GM19043 (cell line): ENCODE data around the gene CENPP.

Experiments used
- ATAC-seq: cut with Tn5 transposase; IDR thresholded peaks from one replicate; pipeline ENCODE4 v1.9.1; 2021; ENCODE audit warnings: low read depth; ENCODE audit not compliant: unreplicated experiment

Gene CENPP

GRCh38 chr9:92325269-92325990 lies at the start of gene CENPP, which contains the start of gene NOL8:
Gene CENPP, plus strand, starts transcription at chr9:92325953.
Gene NOL8, minus strand, starts transcription at chr9:92325350. Its CDS starts 1,189 bp downstream, at chr9:92324161.
- peak; percentile 86 for ATAC-seq

- no peak for ATAC-seq
These were observed 49.3 kb upstream of the CENPP start for GRCh38 chr9:92276331-92277032.

- no peak for ATAC-seq
These were observed 47.6 kb upstream of the CENPP start for GRCh38 chr9:92278110-92278509.

GRCh38 chr9:92279302-92279701 lies 46.5 kb upstream of the CENPP start:
- no peak for ATAC-seq

GRCh38 chr9:92289708-92290390 lies 35.9 kb upstream of the CENPP start:
- no peak for ATAC-seq

GRCh38 chr9:92290785-92291429 lies 34.8 kb upstream of the CENPP start:
- ATAC-seq: no peak

GRCh38 chr9:92291577-92291976 lies 34.2 kb upstream of the CENPP start:
- ATAC-seq: no peak

GRCh38 chr9:92292338-92293074 lies 33.2 kb upstream of the CENPP start:
- ATAC-seq: no peak

GRCh38 chr9:92293075-92293354 lies 32.7 kb upstream of the CENPP start:
- ATAC-seq: no peak

- peak; percentile 92 for ATAC-seq
These were observed 32.1 kb upstream of the CENPP start, which contains the start of gene IARS1 for GRCh38 chr9:92293452-92294296. Gene IARS1, minus strand, starts transcription at chr9:92293697. Its CDS starts 4,278 bp downstream, at chr9:92289419.

- ATAC-seq: no peak
These were observed 31.5 kb upstream of the CENPP start for GRCh38 chr9:92294297-92294676.

GRCh38 chr9:92295240-92295790 lies 30.4 kb upstream of the CENPP start:
- ATAC-seq: no peak

- ATAC-seq: no peak
These were observed 29.9 kb upstream of the CENPP start for GRCh38 chr9:92295827-92296258.

- no peak for ATAC-seq
These were observed 28.1 kb upstream of the CENPP start for GRCh38 chr9:92297611-92298010.

GRCh38 chr9:92298036-92298435 lies 27.7 kb upstream of the CENPP start:
- ATAC-seq: no peak

- no peak for ATAC-seq
These were observed 26.6 kb upstream of the CENPP start for GRCh38 chr9:92299116-92299515.

GRCh38 chr9:92300936-92301335 lies 24.8 kb upstream of the CENPP start:
- ATAC-seq: no peak

GRCh38 chr9:92308893-92309292 lies 16.9 kb upstream of the CENPP start:
- no peak for ATAC-seq

GRCh38 chr9:92310562-92310961 lies 15.2 kb upstream of the CENPP start:
- ATAC-seq: no peak
